ENCODE results near the gene IL17RE.

Gene IL17RE

GRCh38 chr3:9951598-9951961 is 48.9 kb downstream of the IL17RE start:
- TF ChIP-seq CTCF (IDR thresholded peaks at IDR 0.05; ENCODE audit: low read depth, low read length, missing control alignments) = no peak
- peak overlapping the region; percentile 91 for H3K4me3 ChIP-seq (ENCODE audit: low read depth, low read length)
- DNase-seq (ENCODE audit: low read depth) = no peak

- no peak for DNase-seq (ENCODE audit: low read depth)
- H3K4me3 ChIP-seq (ENCODE audit: low read depth, low read length) = peak within 1 kb of the TSS; percentile 91
- no peak for TF ChIP-seq CTCF (IDR thresholded peaks at IDR 0.05; ENCODE audit: low read depth, low read length, missing control alignments)
These were observed 49.5 kb downstream of the IL17RE start, which contains the start of gene PRRT3 for GRCh38 chr3:9951962-9952805. PRRT3 (minus strand) TSS chr3:9952408; CDS start chr3:9950115, 2,293 bp downstream.

- no peak for DNase-seq (ENCODE audit: low read depth)
- H3K4me3 ChIP-seq (ENCODE audit: low read depth, low read length) = no peak overlapping the region
- TF ChIP-seq CTCF (IDR thresholded peaks at IDR 0.05; ENCODE audit: low read depth, low read length, missing control alignments) = no peak
These were observed 52.4 kb downstream of the IL17RE start for GRCh38 chr3:9955067-9955502.

GRCh38 chr3:9955611-9956352 is 53.1 kb downstream of the IL17RE start:
- no peak for TF ChIP-seq CTCF (IDR thresholded peaks at IDR 0.05; ENCODE audit: low read depth, low read length, missing control alignments)
- DNase-seq (ENCODE audit: low read depth) = no peak
- H3K4me3 ChIP-seq (ENCODE audit: low read depth, low read length) = no peak overlapping the region

- no peak for DNase-seq (ENCODE audit: low read depth)
- no peak overlapping the region for H3K4me3 ChIP-seq (ENCODE audit: low read depth, low read length)
- TF ChIP-seq CTCF (IDR thresholded peaks at IDR 0.05; ENCODE audit: low read depth, low read length, missing control alignments) = no peak
These were observed 54.6 kb downstream of the IL17RE start for GRCh38 chr3:9957214-9957613.

GRCh38 chr3:9965200-9965875 is 62.7 kb downstream of the IL17RE start:
- H3K4me3 ChIP-seq (ENCODE audit: low read depth, low read length) = no peak overlapping the region
- TF ChIP-seq CTCF (IDR thresholded peaks at IDR 0.05; ENCODE audit: low read depth, low read length, missing control alignments) = no peak

More at GRCh38 chr3:9965200-9965875, 62.7 kb downstream of the IL17RE start:
- DNase-seq (ENCODE audit: low read depth) = no peak

Data from GM12864 (cell line).